GM12878 (cell line): Measurements from ENCODE around the gene C1orf174. TPM values are rescaled to one million over a fixed set of nuclear protein-coding genes. Genes with fewer than 3 reads are reported as not detected.

ENCODE experiments used
- ATAC-seq: fragments of 200-7000 bp; cut with Tn5 transposase; 3 replicates; pipeline ENCODE4 v1.9.1; 2020; ENCODE audit warnings: mild to moderate bottlenecking, moderate library complexity
- BruUV-seq: library from RNA; stranded (reverse); fragments of 400-500 nt; replicated peaks from 2 replicates; lab custom pipeline; 2021; lab: Mats Ljungman, UMichigan
- CTCF ChIA-PET: fragments of 300-600 bp; sonication (Branson Sonifier 250); formaldehyde crosslinking; extraction: SDS; loops from one replicate; lab custom pipeline; 2021; ENCODE audit warnings: inconsistent platforms; lab: Yijun Ruan, JAX
- POLR2A ChIA-PET: fragments of 350-600 bp; formaldehyde crosslinking; extraction: SDS; loops from one replicate; lab custom pipeline; 2021; ENCODE audit warnings: inconsistent platforms; lab: Charles Lee
- RAD21 ChIA-PET: fragments of 300-600 bp; sonication (Branson Sonifier 250); formaldehyde crosslinking; loops from one replicate; lab custom pipeline; 2023; ENCODE audit warnings: antibody characterized with exemption; ENCODE audit not compliant: unreplicated experiment; lab: Charles Lee
- SMC1A ChIA-PET: fragments of 300-600 bp; sonication (Branson Sonifier 250); formaldehyde crosslinking; loops from one replicate; lab custom pipeline; 2023; ENCODE audit not compliant: unreplicated experiment, uncharacterized antibody; lab: Charles Lee
- DNase-seq: peaks from one replicate; pipeline ENCODE4 v3.0.0-alpha.2; 2011; ENCODE audit warnings: low read depth, low spot score
- FAIRE-seq: peaks from 3 replicates; lab custom pipeline; 2011; peaks lifted over from hg19 to GRCh38; lab: Jason Lieb, UNC
- H2AFZ ChIP-seq: 2 replicates; pipeline ENCODE4 v1.6.0; 2011; ENCODE audit warnings: low read depth, low read length, control low read depth; ENCODE audit not compliant: control insufficient read depth
- H3K27ac ChIP-seq: 2 replicates; pipeline ENCODE4 v1.5.1; 2011; ENCODE audit warnings: control low read depth; ENCODE audit not compliant: control insufficient read depth, insufficient read depth
- H3K27me3 ChIP-seq, 2 experiments: replicated peaks in 1 of 2; 2 replicates each; pipeline versions ENCODE4 v1.6.0 to v1.6.1; 2011; ENCODE audit warnings: low read length in 1 of 2; ENCODE audit not compliant: control insufficient read depth in 2 of 2, insufficient read depth in 2 of 2
- H3K36me3 ChIP-seq, 2 experiments: 2 replicates each; pipeline ENCODE4 v1.5.1; 2011; ENCODE audit warnings: low read length in 1 of 2; ENCODE audit not compliant: control insufficient read depth in 2 of 2, insufficient read depth in 2 of 2
- H3K4me1 ChIP-seq: 2 replicates; pipeline ENCODE4 v1.6.1; 2011; ENCODE audit warnings: mild to moderate bottlenecking, low read length, moderate library complexity, mixed read lengths; ENCODE audit not compliant: control insufficient read depth, insufficient read depth
- H3K4me2 ChIP-seq: 2 replicates; pipeline ENCODE4 v1.6.0; 2011; ENCODE audit warnings: control low read depth; ENCODE audit not compliant: control insufficient read depth, insufficient read depth
- H3K4me3 ChIP-seq: fragments of 200-600 bp; sonication (generic); 2 replicates; pipeline ENCODE4 v1.5.1; 2016
- H3K79me2 ChIP-seq: 2 replicates; pipeline ENCODE4 v1.6.0; 2011; ENCODE audit warnings: low read length; ENCODE audit not compliant: control insufficient read depth, insufficient read depth
- H3K9ac ChIP-seq: 2 replicates; pipeline ENCODE4 v1.8.0; 2011; ENCODE audit warnings: low read length, control low read depth, mixed read lengths; ENCODE audit not compliant: control insufficient read depth, insufficient read depth
- H3K9me3 ChIP-seq: replicated peaks from 3 replicates; pipeline ENCODE4 v1.5.1; 2011; ENCODE audit warnings: mild to moderate bottlenecking, low read length; ENCODE audit not compliant: control insufficient read depth, insufficient read depth
- H4K20me1 ChIP-seq: 2 replicates; pipeline ENCODE4 v1.6.0; 2011; ENCODE audit not compliant: control insufficient read depth, insufficient read depth
- CTCF ChIP-seq, 3 experiments: IDR thresholded peaks in 2 of 3; conservative IDR thresholded peaks in 1 of 3; 2 replicates each; pipeline ENCODE4 v1.5.1; 2011; ENCODE audit warnings: low read depth in 3 of 3, low read length in 3 of 3, mild to moderate bottlenecking in 3 of 3, control low read depth in 2 of 3, moderate library complexity in 2 of 3, inconsistent platforms in 1 of 3, mixed read lengths in 1 of 3; ENCODE audit not compliant: control insufficient read depth in 2 of 3, insufficient read depth in 1 of 3; ENCODE audit errors: extremely low read depth in 1 of 3
- RAD51 ChIP-seq: fragments of 450-650 bp; IDR thresholded peaks from 2 replicates; pipeline ENCODE4 v1.6.1; 2016; ENCODE audit warnings: moderate library complexity, mild to moderate bottlenecking, inconsistent platforms
- RCOR1 ChIP-seq: conservative IDR thresholded peaks from 2 replicates; pipeline ENCODE4 v1.6.1; 2012; ENCODE audit warnings: low read depth, low read length, improper control_type of control experiment
- SRF ChIP-seq, 2 experiments: IDR thresholded peaks; 2 replicates each; pipeline ENCODE4 v1.6.1; 2011; ENCODE audit warnings: low read depth in 2 of 2, low read length in 2 of 2, mild to moderate bottlenecking in 1 of 2, moderate library complexity in 1 of 2
- WGBS: methylation state at CpG from one replicate; pipeline ENCODE4 v1.1.6; 2016; ENCODE audit warnings: low lambda C conversion rate; ENCODE audit not compliant: insufficient replicate concordance, insufficient coverage; ENCODE audit errors: missing lambda C conversion rate; 5-methylcytosine and 5-hydroxymethylcytosine counted together
- in situ Hi-C: fragments of 300-500 bp; cut with MboI; formaldehyde crosslinking; loops from 9 replicates; pipeline ENCODE4 v1.14.3; 2018; ENCODE audit warnings: mixed read lengths
- intact Hi-C: fragments of 100-400 bp; cut with micrococcal nuclease; formaldehyde crosslinking; loops from one replicate; pipeline ENCODE4 v1.14.2; 2022; ENCODE audit not compliant: unreplicated experiment
- polyA plus RNA-seq, 11 experiments: library from polyadenylated mRNA; depleted of rRNA in 4 of 11; unstranded in 6 of 11; stranded (reverse) in 5 of 11; fragments of >200 nt; fragmentation: Nextera tagmentation in 4 of 11; fragmentation: Illumina TruSeq in 1 of 11; extraction: Ambion mirVana in 4 of 11; extraction: Trizol in 1 of 11; gene quantifications; 1 replicate in 1 of 11; 2 replicates in 10 of 11; pipeline versions ENCODE4 v1.2.1 to v1.2.3, GENCODE V29; 2011 to 2016; ENCODE audit warnings: inconsistent platforms in 2 of 11, missing spikeins in 2 of 11, low read depth in 1 of 11
- total RNA-seq, 4 experiments: library from RNA; depleted of rRNA in 3 of 4; stranded (reverse); fragments of >200 nt in 3 of 4; fragmentation: Illumina TruSeq in 1 of 4; extraction: Trizol in 1 of 4; gene quantifications; 2 replicates each; pipeline versions ENCODE4 v1.2.1 to v1.2.3, GENCODE V29; 2013 to 2021
- TF ChIP-seq, protein P1 (sequence below): fragments of 450-650 bp; IDR thresholded peaks from 2 replicates; pipeline ENCODE4 v1.6.1; 2018; ENCODE audit warnings: borderline replicate concordance, mild to moderate bottlenecking; ENCODE audit not compliant: partially characterized antibody

The C1orf174 gene
- total and polyA plus RNA-seq, 10 of the 15 experiments (the other 5 are each of a cell fraction or from before 2014, with no cell fraction given), result 17.5 to 35.4 (median 25.1) TPM

DNA sequence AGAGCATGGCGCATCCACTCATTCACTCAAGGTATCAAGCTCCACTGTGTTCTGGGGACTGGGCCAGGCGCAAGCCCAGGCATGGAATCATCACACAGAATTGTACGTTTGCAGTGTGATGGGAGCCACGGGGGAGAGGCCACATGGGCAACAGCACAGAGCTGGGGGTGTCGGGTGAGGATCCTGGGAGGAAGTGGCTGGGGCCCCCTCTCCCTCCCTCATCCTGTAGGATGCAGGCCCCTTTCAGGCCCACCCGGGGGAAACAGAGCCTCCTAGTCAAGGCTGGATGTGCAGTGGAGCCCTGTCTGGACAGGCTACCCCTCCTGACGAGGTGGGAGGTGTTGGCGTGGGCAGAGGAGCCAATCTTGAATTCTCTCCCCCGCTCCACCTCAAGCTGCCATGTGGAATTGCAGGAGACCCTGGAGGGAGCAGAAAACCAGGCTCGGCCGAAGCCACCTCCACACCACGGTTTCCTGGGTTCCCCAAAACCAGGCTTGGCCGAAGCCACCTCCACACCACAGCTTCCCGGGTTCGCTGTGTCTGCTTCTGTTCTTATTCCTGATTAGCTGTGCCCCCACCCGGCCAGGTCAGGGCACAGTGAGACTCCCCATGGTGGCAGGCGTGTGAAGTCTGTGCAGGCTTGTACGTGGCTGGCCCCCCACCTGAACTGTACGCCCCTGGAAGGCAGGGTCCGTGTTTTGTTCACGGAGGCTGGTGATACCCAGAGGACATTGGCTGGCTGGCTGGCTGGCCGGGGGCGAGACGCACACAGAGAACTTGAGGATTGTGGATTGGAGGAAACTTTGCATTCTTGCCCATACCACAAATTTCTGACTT, 4.2 kb upstream of the C1orf174 start:
- WGBS, result 70% methylated on average over 24 of the region's 24 CpGs
- in situ Hi-C loops, result no loop called here
- TF ChIP-seq RCOR1 (no peak), RAD51 (no peak), CTCF (IDR thresholded peaks at IDR 0.05 in 2 of 3, conservative IDR thresholded peaks at IDR 0.05 in 1 of 3; ENCODE audit: control insufficient read depth in 2 of 3, extremely low read depth in 1 of 3, insufficient read depth in 1 of 3, low read depth in 3 of 3, low read length in 3 of 3) (no peak), SRF (IDR thresholded peaks at IDR 0.05; ENCODE audit: low read depth in 2 of 2, low read length in 2 of 2) (no peak)
- TF ChIP-seq, protein P1, sequence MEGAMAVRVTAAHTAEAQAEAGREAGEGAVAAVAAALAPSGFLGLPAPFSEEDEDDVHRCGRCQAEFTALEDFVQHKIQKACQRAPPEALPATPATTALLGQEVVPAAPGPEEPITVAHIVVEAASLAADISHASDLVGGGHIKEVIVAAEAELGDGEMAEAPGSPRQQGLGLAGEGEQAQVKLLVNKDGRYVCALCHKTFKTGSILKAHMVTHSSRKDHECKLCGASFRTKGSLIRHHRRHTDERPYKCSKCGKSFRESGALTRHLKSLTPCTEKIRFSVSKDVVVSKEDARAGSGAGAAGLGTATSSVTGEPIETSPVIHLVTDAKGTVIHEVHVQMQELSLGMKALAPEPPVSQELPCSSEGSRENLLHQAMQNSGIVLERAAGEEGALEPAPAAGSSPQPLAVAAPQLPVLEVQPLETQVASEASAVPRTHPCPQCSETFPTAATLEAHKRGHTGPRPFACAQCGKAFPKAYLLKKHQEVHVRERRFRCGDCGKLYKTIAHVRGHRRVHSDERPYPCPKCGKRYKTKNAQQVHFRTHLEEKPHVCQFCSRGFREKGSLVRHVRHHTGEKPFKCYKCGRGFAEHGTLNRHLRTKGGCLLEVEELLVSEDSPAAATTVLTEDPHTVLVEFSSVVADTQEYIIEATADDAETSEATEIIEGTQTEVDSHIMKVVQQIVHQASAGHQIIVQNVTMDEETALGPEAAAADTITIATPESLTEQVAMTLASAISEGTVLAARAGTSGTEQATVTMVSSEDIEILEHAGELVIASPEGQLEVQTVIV, result no peak
- DNase-seq (no peak), ATAC-seq (no peak), FAIRE-seq (no peak)
- ChIA-PET RAD21 (no interaction called here), SMC1A (no interaction called here), POLR2A (no interaction called here), CTCF (no interaction called here)
- H3K9ac ChIP-seq, result no peak overlapping the region
- no peak overlapping the region for H3K4me2 ChIP-seq
- H3K79me2 ChIP-seq, result peaks cover 7% of the 10 kb centered on the region
- H2AFZ ChIP-seq, result no peak overlapping the region
- no peaks in the 10 kb centered on the region for H4K20me1 ChIP-seq
- H3K27me3 ChIP-seq, result no peaks in the 10 kb centered on the region; a peak in 2 of 4 replicates
- no peak overlapping the region for H3K27ac ChIP-seq
- H3K4me1 ChIP-seq, result no peaks in the 10 kb centered on the region
- no TSS peak for BruUV-seq
- intact Hi-C loops, result loop anchor here (5.0 kb wide), 1 partner anchor 107 kb away; the partner anchor contains the start of gene LRRC47
- no peaks in the 10 kb centered on the region for H3K9me3 ChIP-seq
- no peaks in the 10 kb centered on the region for H3K36me3 ChIP-seq
- no peak overlapping the region for H3K4me3 ChIP-seq
